ENCODE results near the gene RASSF9. TPM values are rescaled to one million over a fixed set of nuclear protein-coding genes. Genes with fewer than 3 reads are reported as not detected.

The RASSF9 gene
- total and polyA plus RNA-seq, 9 of the 15 experiments (the other 6 are each of a cell fraction or from before 2014, with no cell fraction given), result not detected

DNA sequence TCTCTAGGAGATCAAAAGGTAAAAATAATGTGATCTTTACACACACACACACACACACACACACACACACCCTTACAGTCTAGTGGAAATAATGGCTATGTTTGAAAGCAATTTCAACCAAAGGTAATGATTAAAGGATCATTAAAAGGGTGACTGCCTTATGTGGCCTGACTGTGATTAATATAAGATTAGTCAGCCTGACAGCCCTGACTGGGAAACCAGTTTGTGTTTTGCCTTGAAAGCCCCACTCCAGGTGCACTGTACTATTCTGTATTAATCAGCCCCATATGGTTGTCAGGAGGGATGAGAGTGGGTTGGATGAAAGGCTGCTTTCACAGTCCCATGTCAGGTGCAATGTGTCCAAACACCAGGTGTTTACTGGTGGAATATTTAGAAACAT lies 10.5 kb downstream of the RASSF9 start (continued):
- TF ChIP-seq RFX5 (IDR thresholded peaks at IDR 0.05; ENCODE audit: low read depth, low read length), result no peak
- TF ChIP-seq, protein P1, sequence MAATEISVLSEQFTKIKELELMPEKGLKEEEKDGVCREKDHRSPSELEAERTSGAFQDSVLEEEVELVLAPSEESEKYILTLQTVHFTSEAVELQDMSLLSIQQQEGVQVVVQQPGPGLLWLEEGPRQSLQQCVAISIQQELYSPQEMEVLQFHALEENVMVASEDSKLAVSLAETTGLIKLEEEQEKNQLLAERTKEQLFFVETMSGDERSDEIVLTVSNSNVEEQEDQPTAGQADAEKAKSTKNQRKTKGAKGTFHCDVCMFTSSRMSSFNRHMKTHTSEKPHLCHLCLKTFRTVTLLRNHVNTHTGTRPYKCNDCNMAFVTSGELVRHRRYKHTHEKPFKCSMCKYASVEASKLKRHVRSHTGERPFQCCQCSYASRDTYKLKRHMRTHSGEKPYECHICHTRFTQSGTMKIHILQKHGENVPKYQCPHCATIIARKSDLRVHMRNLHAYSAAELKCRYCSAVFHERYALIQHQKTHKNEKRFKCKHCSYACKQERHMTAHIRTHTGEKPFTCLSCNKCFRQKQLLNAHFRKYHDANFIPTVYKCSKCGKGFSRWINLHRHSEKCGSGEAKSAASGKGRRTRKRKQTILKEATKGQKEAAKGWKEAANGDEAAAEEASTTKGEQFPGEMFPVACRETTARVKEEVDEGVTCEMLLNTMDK (IDR thresholded peaks at IDR 0.05; ENCODE audit: borderline replicate concordance, insufficient read depth, low read depth, low read length, poor library complexity, severe bottlenecking), result no peak
- no peak for TF ChIP-seq NFE2 (IDR thresholded peaks at IDR 0.05; ENCODE audit: low read depth)
- TF ChIP-seq TGIF2 (CRISPR knock-in tag; IDR thresholded peaks at IDR 0.05), result no peak
- no peak for TF ChIP-seq DPF2 (IDR thresholded peaks at IDR 0.05)

DNA sequence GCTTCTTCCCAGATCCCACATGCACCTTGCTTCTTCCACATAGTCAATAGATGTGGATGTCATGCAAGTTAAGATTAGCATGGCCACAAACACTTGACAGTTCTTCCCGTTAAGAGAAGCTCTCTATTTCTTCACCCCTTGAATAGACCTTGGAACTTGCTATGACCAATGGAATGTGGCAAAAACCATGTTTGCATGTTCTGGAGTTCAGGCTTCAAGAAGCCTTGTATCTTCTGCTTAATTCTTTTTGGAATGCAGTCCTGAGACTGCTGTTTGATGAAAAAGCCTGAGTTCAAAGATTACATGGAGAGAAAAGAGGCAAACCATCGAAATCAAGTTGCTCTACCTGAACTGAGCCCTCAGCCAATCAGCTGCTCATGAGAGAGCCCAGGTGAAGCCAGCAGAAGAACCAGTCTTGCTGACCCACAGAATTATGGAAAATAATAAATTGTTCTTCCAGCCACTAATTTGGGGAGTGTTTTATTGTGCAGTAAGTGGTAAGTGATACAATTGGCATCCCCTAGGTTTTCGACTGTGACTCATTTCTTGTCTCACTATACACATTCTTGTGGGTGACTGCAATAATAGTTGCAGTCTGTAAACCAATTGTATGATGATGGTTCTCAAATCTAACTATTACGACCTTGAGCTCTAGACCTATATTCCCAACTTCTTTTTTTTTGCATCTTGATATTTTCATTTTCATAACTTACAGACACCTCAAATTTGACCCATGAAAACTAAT lies 12.6 kb downstream of the RASSF9 start:
- ATAC-seq (no peak), FAIRE-seq (no peak), DNase-seq (ENCODE audit: extremely low read depth in 1 of 4, low spot score in 3 of 4) (no peak)
- intact Hi-C loops (cut with micrococcal nuclease), result no loop called here
- Histone ChIP-seq H3K9ac (ENCODE audit: insufficient read depth in 1 of 2, low read depth in 2 of 2, low read length in 2 of 2) (no peak overlapping the region), H3K9me1 (ENCODE audit: control insufficient read depth, insufficient read depth, low read length) (no peaks in the 10 kb centered on the region), H2AFZ (ENCODE audit: low read depth, low read length) (no peak overlapping the region), H3K36me3 (ENCODE audit: control insufficient read depth, insufficient read depth, low read length) (no peaks in the 10 kb centered on the region), H4K20me1 (replicated peaks; ENCODE audit: control insufficient read depth, insufficient read depth, low read length) (no peaks in the 10 kb centered on the region), H3K27ac (ENCODE audit: extremely low read depth, low read depth, low read length) (no peak overlapping the region), H3K9me3 (replicated peaks; ENCODE audit: control insufficient read depth, insufficient read depth, low read depth, low read length) (no peaks in the 10 kb centered on the region), H3K4me1 (replicated peaks in 1 of 2; ENCODE audit: control insufficient read depth in 2 of 2, insufficient read depth in 2 of 2, low read length in 2 of 2) (no peaks in the 10 kb centered on the region), H3K4me3 (no peak overlapping the region), H3K4me2 (ENCODE audit: insufficient read depth, low read length) (no peak overlapping the region), H3K27me3 (ENCODE audit: control insufficient read depth in 2 of 2, insufficient read depth in 2 of 2, low read length in 2 of 2) (no peaks in the 10 kb centered on the region), H3K79me2 (ENCODE audit: control insufficient read depth, insufficient read depth, low read length) (no peaks in the 10 kb centered on the region)
- no TSS peak for BruUV-seq (replicated peaks)
- in situ Hi-C loops (cut with MboI), result no loop called here
- WGBS (ENCODE audit: insufficient coverage, low coverage, missing lambda C conversion rate), result 0% methylated on average over 4 of the region's 4 CpGs
- no peak for TF ChIP-seq RBM17 (IDR thresholded peaks at IDR 0.05; ENCODE audit: borderline replicate concordance, low read depth, low read length)
- no peak for TF ChIP-seq TSC22D4 (tag; IDR thresholded peaks at IDR 0.05)
- TF ChIP-seq, protein P2, sequence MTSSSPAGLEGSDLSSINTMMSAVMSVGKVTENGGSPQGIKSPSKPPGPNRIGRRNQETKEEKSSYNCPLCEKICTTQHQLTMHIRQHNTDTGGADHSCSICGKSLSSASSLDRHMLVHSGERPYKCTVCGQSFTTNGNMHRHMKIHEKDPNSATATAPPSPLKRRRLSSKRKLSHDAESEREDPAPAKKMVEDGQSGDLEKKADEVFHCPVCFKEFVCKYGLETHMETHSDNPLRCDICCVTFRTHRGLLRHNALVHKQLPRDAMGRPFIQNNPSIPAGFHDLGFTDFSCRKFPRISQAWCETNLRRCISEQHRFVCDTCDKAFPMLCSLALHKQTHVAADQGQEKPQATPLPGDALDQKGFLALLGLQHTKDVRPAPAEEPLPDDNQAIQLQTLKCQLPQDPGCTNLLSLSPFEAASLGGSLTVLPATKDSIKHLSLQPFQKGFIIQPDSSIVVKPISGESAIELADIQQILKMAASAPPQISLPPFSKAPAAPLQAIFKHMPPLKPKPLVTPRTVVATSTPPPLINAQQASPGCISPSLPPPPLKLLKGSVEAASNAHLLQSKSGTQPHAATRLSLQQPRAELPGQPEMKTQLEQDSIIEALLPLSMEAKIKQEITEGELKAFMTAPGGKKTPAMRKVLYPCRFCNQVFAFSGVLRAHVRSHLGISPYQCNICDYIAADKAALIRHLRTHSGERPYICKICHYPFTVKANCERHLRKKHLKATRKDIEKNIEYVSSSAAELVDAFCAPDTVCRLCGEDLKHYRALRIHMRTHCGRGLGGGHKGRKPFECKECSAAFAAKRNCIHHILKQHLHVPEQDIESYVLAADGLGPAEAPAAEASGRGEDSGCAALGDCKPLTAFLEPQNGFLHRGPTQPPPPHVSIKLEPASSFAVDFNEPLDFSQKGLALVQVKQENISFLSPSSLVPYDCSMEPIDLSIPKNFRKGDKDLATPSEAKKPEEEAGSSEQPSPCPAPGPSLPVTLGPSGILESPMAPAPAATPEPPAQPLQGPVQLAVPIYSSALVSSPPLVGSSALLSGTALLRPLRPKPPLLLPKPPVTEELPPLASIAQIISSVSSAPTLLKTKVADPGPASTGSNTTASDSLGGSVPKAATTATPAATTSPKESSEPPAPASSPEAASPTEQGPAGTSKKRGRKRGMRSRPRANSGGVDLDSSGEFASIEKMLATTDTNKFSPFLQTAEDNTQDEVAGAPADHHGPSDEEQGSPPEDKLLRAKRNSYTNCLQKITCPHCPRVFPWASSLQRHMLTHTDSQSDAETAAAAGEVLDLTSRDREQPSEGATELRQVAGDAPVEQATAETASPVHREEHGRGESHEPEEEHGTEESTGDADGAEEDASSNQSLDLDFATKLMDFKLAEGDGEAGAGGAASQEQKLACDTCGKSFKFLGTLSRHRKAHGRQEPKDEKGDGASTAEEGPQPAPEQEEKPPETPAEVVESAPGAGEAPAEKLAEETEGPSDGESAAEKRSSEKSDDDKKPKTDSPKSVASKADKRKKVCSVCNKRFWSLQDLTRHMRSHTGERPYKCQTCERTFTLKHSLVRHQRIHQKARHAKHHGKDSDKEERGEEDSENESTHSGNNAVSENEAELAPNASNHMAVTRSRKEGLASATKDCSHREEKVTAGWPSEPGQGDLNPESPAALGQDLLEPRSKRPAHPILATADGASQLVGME (CRISPR knock-in tag; IDR thresholded peaks at IDR 0.05), result no peak
- TF ChIP-seq ZNF764 (CRISPR knock-in tag; IDR thresholded peaks at IDR 0.05; ENCODE audit: low read depth), result no peak
- TF ChIP-seq NFXL1 (CRISPR knock-in tag; IDR thresholded peaks at IDR 0.05), result no peak
- CTCF ChIA-PET (ENCODE audit: low intra/inter-chr PET ratio), result no interaction called here
- POLR2A ChIA-PET, result no interaction called here

All from K562 (cell line).